ENCODE data around the gene GMFB.

DNA sequence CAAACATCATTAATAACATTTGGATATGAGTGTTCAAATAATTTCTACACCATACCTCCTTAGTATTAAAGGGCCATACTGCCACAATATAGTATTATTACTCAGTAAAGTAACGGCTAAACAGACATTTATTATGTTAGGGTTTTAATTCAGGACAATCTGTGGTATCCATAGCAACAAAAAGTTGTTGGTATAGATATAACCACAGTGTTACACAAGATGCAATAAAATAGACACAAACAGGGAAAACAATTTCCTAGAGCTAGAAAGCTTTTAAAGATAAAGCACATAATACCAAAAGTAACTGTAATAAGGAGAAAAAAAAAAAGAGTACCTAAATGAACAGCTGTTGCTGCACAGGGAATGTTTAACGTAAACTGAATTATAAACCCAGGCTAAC, 63.7 kb downstream of the GMFB start:
- TF ChIP-seq POLR2A (IDR thresholded peaks at IDR 0.05; ENCODE audit: low read depth, low read length) (no peak), GATA2 (IDR thresholded peaks at IDR 0.05; ENCODE audit: insufficient read depth, insufficient read length, low read depth, low read length) (no peak), POLR2AphosphoS5 (IDR thresholded peaks at IDR 0.05; ENCODE audit: insufficient read depth, low read depth, low read length) (no peak), FOS (IDR thresholded peaks at IDR 0.05; ENCODE audit: borderline replicate concordance, insufficient read depth, low read length) (no peak), EZH2 (IDR thresholded peaks at IDR 0.05; ENCODE audit: borderline replicate concordance, low read depth, low read length, severe bottlenecking) (no peak), MYC (IDR thresholded peaks at IDR 0.05; ENCODE audit: low read depth, low read length) (no peak)
- TF ChIP-seq, protein P1, sequence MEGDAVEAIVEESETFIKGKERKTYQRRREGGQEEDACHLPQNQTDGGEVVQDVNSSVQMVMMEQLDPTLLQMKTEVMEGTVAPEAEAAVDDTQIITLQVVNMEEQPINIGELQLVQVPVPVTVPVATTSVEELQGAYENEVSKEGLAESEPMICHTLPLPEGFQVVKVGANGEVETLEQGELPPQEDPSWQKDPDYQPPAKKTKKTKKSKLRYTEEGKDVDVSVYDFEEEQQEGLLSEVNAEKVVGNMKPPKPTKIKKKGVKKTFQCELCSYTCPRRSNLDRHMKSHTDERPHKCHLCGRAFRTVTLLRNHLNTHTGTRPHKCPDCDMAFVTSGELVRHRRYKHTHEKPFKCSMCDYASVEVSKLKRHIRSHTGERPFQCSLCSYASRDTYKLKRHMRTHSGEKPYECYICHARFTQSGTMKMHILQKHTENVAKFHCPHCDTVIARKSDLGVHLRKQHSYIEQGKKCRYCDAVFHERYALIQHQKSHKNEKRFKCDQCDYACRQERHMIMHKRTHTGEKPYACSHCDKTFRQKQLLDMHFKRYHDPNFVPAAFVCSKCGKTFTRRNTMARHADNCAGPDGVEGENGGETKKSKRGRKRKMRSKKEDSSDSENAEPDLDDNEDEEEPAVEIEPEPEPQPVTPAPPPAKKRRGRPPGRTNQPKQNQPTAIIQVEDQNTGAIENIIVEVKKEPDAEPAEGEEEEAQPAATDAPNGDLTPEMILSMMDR (IDR thresholded peaks at IDR 0.05; ENCODE audit: extremely low read depth in 1 of 2, insufficient read depth in 1 of 2, low read depth in 1 of 2, low read length in 2 of 2): no peak
- TF ChIP-seq, protein P2, sequence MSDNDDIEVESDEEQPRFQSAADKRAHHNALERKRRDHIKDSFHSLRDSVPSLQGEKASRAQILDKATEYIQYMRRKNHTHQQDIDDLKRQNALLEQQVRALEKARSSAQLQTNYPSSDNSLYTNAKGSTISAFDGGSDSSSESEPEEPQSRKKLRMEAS (IDR thresholded peaks at IDR 0.05; ENCODE audit: insufficient read depth, insufficient read length): no peak
